GM21390 (cell line): Measurements from ENCODE around the gene SLF1.
A peak's percentile ranks its signal among the peaks of the same experiment; 100 is the strongest.

Source experiments
- ATAC-seq: cut with Tn5 transposase; IDR thresholded peaks from one replicate; pipeline ENCODE4 v1.9.1; 2021; ENCODE audit not compliant: unreplicated experiment

The SLF1 gene

GRCh38 chr5:94707359-94707758, 88.9 kb downstream of the SLF1 start:
- ATAC-seq, result no peak

- no peak for ATAC-seq
Observed at GRCh38 chr5:94709277-94709676, 90.8 kb downstream of the SLF1 start.

GRCh38 chr5:94711785-94712184, 93.3 kb downstream of the SLF1 start:
- ATAC-seq, result no peak

GRCh38 chr5:94715768-94716167, 97.3 kb downstream of the SLF1 start:
- ATAC-seq, result no peak

- ATAC-seq, result no peak
Observed at GRCh38 chr5:94725142-94725541, 106.7 kb downstream of the SLF1 start.

GRCh38 chr5:94731471-94731870, 113.0 kb downstream of the SLF1 start:
- no peak for ATAC-seq

- no peak for ATAC-seq
Observed at GRCh38 chr5:94736498-94736897, 118.0 kb downstream of the SLF1 start.

GRCh38 chr5:94740286-94740685, 121.8 kb downstream of the SLF1 start:
- no peak for ATAC-seq

- ATAC-seq, result no peak
Observed at GRCh38 chr5:94742852-94743251, 124.4 kb downstream of the SLF1 start.

GRCh38 chr5:94744906-94745305, 126.4 kb downstream of the SLF1 start:
- ATAC-seq, result no peak

GRCh38 chr5:94745786-94746730, 127.6 kb downstream of the SLF1 start:
- peak; percentile 71 for ATAC-seq

GRCh38 chr5:94746731-94747124, 128.3 kb downstream of the SLF1 start:
- peak; percentile 46 for ATAC-seq
